KMS-11 (cell line): ENCODE results near the gene PTAR1.

ENCODE experiments used
- H2AFZ ChIP-seq: fragments of 200-600 bp; sonication (generic); 2 replicates; pipeline ENCODE4 v1.6.1; 2016; ENCODE audit warnings: antibody characterized with exemption, mixed run types, low read depth
- H3K27ac ChIP-seq: fragments of 200-600 bp; sonication (generic); 2 replicates; pipeline ENCODE4 v1.6.1; 2016; ENCODE audit warnings: mild to moderate bottlenecking, mixed run types
- H3K27me3 ChIP-seq: fragments of 200-600 bp; sonication (generic); 2 replicates; pipeline ENCODE4 v1.6.1; 2017; ENCODE audit warnings: mild to moderate bottlenecking, low read depth, mixed run types, moderate library complexity; ENCODE audit not compliant: insufficient read depth
- H3K36me3 ChIP-seq: fragments of 200-600 bp; sonication (generic); 2 replicates; pipeline ENCODE4 v1.6.1; 2017; ENCODE audit warnings: mild to moderate bottlenecking, mixed run types; ENCODE audit not compliant: insufficient read depth
- H3K4me1 ChIP-seq: fragments of 200-600 bp; sonication (generic); 2 replicates; pipeline ENCODE4 v1.6.1; 2016; ENCODE audit warnings: mild to moderate bottlenecking, low read depth, mixed run types; ENCODE audit not compliant: poor library complexity, severe bottlenecking
- H3K4me2 ChIP-seq: fragments of 200-600 bp; sonication (generic); 2 replicates; pipeline ENCODE4 v1.7.0; 2016; ENCODE audit warnings: mild to moderate bottlenecking, mixed run types
- H3K4me3 ChIP-seq: fragments of 200-600 bp; sonication (generic); IDR thresholded peaks from 2 replicates; pipeline ENCODE4 v1.6.1; 2017; ENCODE audit warnings: low read depth, low read length, mixed read lengths; ENCODE audit not compliant: insufficient read depth
- H3K79me2 ChIP-seq: fragments of 200-600 bp; sonication (generic); 2 replicates; pipeline ENCODE4 v1.6.1; 2016; ENCODE audit warnings: low read depth, mixed run types; ENCODE audit not compliant: insufficient read depth
- H3K9ac ChIP-seq: fragments of 200-600 bp; sonication (generic); 2 replicates; pipeline ENCODE4 v1.6.1; 2016; ENCODE audit warnings: mild to moderate bottlenecking, mixed run types
- H4K20me1 ChIP-seq: fragments of 200-600 bp; sonication (generic); 2 replicates; pipeline ENCODE4 v1.6.1; 2016; ENCODE audit warnings: mild to moderate bottlenecking, mixed run types; ENCODE audit not compliant: insufficient read depth
- CTCF ChIP-seq: fragments of 200-600 bp; sonication (generic); conservative IDR thresholded peaks from 2 replicates; pipeline ENCODE4 v1.6.1; 2017; ENCODE audit warnings: low read depth, mild to moderate bottlenecking, antibody characterized with exemption, low read length, moderate library complexity, mixed read lengths

PTAR1 gene

DNA sequence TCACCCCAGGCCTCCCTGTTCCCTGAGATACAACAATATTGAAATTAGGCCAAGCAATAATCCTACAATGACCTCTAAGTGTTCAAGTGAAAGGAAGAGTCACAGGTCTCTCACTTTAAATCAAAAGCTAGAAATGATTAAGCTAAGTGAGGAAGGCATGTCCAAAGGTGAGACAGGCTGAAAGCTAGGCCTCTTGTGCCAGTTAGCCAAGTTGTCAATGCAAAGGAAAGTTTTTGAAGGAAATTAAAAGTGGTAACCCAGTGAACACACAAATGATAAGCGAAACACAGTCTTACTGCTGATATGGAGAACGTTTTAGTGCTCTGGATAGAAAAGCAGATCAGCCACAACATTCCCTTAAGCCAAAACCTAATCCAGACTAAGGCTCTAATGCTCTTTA, 39.8 kb downstream of the PTAR1 start:
- H3K4me2 ChIP-seq, result no peak overlapping the region
- H3K36me3 ChIP-seq, result no peaks in the 10 kb centered on the region

DNA sequence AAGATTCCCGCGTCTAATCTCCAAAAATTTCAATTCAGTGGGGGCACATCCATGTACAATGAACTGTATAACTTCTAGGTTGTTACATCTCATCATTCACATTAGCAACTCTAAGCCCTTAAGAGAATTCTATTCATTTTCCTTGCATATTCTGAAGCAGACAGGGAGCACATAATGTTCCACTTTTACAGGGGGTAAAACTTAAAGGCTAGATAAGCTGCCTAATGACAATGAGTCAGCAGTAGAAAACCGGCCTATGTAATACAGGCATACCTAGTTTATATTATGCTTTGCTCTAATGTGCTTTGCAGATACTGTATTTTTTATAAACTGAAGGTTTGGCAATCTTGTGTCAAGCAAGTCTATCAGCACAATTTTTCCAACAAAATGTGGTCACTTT, 40.4 kb downstream of the PTAR1 start:
- Histone ChIP-seq H3K27me3 (no peaks in the 10 kb centered on the region), H3K4me2 (no peak overlapping the region), H3K9ac (no peak overlapping the region), H3K27ac (no peak overlapping the region), H3K4me3 (no peak overlapping the region), H3K4me1 (no peaks in the 10 kb centered on the region), H2AFZ (no peak overlapping the region), H4K20me1 (no peaks in the 10 kb centered on the region), H3K79me2 (no peaks in the 10 kb centered on the region), H3K36me3 (no peaks in the 10 kb centered on the region)
- TF ChIP-seq CTCF, result no peak

More for the DNA sequence above, 39.8 kb downstream of the PTAR1 start:
- H4K20me1 ChIP-seq, result no peaks in the 10 kb centered on the region
- no peak overlapping the region for H3K27ac ChIP-seq
- no peaks in the 10 kb centered on the region for H3K4me1 ChIP-seq
- H3K79me2 ChIP-seq, result no peaks in the 10 kb centered on the region
- H3K4me3 ChIP-seq, result no peak overlapping the region
- no peak overlapping the region for H2AFZ ChIP-seq
- no peak for TF ChIP-seq CTCF
- H3K27me3 ChIP-seq, result no peaks in the 10 kb centered on the region
- H3K9ac ChIP-seq, result no peak overlapping the region

DNA sequence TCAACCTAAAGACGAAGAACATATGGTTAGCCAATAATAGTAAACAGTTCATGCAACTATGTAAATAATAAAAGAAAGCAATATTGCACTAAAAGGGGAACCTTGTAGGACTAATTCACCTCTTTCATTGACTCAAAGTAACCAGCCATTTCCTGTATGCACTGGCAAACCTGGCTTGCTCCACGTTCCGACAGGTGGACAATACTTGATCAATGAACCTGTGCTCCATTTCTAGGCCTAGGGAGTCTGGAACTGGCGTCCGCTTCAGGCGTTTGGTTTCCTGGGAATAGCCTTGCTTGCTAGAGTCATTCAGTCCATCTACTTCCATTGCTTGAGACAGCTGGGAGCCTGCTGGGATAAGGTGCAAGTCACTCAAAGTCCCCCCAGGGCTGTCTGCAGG, 41.6 kb downstream of the PTAR1 start:
- H3K9ac ChIP-seq, result no peak overlapping the region
- no peaks in the 10 kb centered on the region for H3K27me3 ChIP-seq
- no peaks in the 10 kb centered on the region for H3K4me1 ChIP-seq
- H3K4me2 ChIP-seq, result no peak overlapping the region
- no peaks in the 10 kb centered on the region for H4K20me1 ChIP-seq
- no peak overlapping the region for H3K27ac ChIP-seq
- H3K36me3 ChIP-seq, result no peaks in the 10 kb centered on the region
- no peak overlapping the region for H3K4me3 ChIP-seq
- H3K79me2 ChIP-seq, result no peaks in the 10 kb centered on the region
- no peak overlapping the region for H2AFZ ChIP-seq
- no peak for TF ChIP-seq CTCF

DNA sequence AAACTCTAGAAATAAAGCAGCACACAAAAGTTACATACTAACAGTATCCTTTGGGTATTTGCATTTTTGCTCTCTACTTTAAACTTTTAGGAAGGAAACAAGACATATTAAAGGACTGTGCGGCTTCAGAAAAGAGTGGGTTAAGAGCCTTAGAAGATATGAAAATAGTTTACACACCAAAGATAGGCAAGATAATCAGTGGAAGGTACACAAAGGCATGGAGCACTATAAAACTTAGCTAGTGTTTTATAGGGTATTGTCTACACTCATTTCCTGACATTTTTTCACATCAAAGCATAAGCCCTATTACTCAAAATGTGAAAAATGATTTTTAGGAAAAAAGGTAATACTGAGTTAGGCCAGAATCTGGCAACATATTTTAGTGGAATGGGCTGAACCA, 44.0 kb downstream of the PTAR1 start:
- H3K4me1 ChIP-seq, result no peaks in the 10 kb centered on the region
- H3K27ac ChIP-seq, result no peak overlapping the region
- no peak overlapping the region for H2AFZ ChIP-seq
- no peaks in the 10 kb centered on the region for H4K20me1 ChIP-seq
- no peaks in the 10 kb centered on the region for H3K79me2 ChIP-seq
- H3K36me3 ChIP-seq, result no peaks in the 10 kb centered on the region
- no peak overlapping the region for H3K4me2 ChIP-seq
- no peak overlapping the region for H3K9ac ChIP-seq
- TF ChIP-seq CTCF, result no peak
- no peak overlapping the region for H3K4me3 ChIP-seq
- no peaks in the 10 kb centered on the region for H3K27me3 ChIP-seq

- Histone ChIP-seq H3K9ac (no peak overlapping the region), H3K27me3 (no peaks in the 10 kb centered on the region), H4K20me1 (no peaks in the 10 kb centered on the region), H2AFZ (no peak overlapping the region), H3K4me2 (no peak overlapping the region), H3K79me2 (no peaks in the 10 kb centered on the region), H3K4me1 (no peaks in the 10 kb centered on the region), H3K4me3 (no peak overlapping the region), H3K36me3 (no peaks in the 10 kb centered on the region), H3K27ac (no peak overlapping the region)
- no peak for TF ChIP-seq CTCF
Measured at GRCh38 chr9:69715096-69715495, 44.7 kb downstream of the PTAR1 start.
